Hematopoietic multipotent progenitor cell treated with erythropoietin and hydrocortisone succinate and interleukin-3 and kit ligand, for 17 days (in vitro differentiated cells): ENCODE measurements around the gene MAP2K3.
"Not testable (repeated sequence)": the region's sequence is repeated elsewhere in the genome, so short reads cannot be mapped to it uniquely, and the experiment has no call there.

ENCODE experiments used
- DNase-seq: peaks from one replicate; pipeline ENCODE4 v3.0.0-alpha.2; 2015; ENCODE audit warnings: low spot score

MAP2K3 gene

DNA sequence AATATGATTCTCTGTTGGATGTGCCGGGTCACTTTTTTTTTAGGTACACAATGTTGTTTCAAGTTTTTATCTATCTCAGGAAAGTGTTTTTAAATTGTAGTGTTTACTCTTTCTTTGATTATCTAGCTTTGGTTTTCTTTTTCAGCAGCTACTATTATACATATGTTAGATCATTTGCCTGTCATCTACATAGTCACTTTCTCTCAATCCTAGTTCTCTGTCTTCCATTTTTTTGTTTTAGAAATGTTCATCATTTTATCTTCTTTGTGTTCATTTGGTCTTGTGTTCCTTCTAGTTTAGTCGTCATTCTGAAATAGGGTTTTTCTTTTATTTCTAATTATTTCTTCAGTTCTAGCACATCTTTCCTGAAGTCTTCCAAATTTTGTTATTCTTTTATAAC, 44.3 kb downstream of the MAP2K3 start:
- DNase-seq, result not testable (repeated sequence)

DNA sequence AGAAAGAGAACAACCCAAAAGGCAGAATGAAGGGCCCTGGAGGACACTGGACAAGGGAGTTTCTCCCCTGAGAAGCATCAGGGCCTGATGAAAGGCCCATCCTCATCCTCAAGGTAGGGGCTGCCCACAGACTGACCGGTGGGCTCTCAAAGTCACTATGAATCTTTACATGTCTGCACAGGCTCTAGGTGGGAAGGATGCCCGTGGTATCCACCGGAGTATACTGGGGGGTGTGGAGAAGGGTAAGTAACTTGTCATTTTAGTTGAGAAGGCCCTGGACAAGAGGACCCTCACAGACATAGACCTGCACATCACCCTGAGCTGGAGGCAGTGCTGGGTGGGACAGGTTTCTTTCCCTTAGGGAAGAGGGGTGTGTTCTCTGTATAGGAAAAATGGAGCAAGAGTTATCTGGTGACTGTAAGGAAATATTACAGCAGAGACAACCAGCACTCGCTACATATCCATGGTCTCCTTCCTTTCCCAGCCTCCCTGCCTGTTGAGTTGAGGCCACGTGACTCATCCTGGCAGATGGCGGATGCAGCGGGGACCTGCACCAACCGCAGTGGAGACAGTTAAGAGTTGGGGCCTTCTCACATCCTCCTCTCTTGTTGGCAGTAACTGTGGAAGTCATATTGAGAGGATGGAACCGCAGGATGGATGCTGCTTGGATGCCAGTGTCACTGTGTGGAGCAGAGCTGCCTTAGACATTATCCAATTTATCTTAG, 46.1 kb downstream of the MAP2K3 start:
- no peak for DNase-seq

DNA sequence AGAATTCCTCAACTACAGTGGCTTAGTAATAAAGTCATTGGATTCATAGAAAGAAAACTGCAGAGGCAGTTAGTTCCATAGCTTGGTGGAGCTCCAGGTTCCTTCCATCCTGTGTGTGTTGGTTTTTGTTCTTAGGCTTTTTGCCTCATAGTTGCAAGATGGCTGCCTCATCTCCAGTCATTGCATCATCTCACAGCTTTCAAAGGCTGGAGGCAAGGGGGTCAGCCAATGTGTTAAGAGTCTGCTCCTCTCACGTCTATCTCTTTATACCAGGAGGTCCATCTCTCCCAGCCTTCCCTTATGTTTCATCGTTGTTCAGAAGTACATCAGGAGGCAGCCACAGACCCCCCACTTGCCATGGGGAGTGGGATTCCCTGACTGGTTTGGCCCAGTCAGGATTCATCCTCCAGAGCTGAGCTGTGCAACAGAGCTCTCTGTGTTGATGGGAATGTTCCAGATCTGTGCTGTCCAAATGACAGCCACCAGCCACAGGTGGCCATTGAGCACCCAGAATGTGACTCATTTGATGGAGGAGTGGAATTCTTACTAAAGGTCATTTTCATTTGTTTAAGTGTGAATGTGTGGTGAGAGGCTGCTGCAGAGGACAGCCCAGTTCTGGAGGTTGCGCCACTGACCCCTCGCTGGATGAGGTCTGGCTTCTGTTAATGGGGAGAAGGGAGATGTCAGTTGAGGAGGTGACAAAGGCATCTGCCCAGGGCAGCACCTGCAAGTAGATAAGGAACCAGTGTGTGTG, 52.2 kb downstream of the MAP2K3 start:
- DNase-seq, result not testable (repeated sequence)

DNA sequence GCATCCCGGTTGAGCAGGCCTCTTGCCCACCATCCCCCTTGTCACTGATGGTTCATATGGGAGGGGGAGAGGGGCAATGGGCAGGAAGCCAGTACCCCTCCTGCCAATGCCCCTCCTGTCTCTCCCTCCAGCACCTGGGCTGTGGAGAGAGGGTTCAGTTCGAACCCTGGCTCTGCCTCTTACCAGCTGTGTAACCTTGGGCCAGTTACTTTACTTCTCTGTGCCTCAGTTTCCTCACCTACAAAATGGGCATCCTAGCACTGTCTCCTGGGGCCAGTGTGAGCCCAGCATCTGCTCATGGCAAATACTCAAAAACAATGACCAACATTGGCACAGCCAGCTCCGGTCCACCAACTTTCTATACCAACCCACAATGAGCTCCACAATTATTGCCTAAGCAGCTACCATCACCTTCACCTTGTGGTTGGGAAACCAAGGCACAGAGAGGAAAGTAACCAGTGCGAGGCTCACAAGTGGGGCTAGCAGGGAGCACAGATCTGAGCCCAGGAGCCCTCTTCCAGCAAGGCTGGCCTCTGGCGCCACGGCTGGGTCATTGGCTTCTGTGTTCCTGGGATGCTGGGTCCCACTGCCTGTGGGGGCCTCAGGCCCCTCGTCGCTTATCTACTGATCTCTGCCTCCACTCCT, 53.6 kb downstream of the MAP2K3 start:
- not testable (repeated sequence) for DNase-seq

DNA sequence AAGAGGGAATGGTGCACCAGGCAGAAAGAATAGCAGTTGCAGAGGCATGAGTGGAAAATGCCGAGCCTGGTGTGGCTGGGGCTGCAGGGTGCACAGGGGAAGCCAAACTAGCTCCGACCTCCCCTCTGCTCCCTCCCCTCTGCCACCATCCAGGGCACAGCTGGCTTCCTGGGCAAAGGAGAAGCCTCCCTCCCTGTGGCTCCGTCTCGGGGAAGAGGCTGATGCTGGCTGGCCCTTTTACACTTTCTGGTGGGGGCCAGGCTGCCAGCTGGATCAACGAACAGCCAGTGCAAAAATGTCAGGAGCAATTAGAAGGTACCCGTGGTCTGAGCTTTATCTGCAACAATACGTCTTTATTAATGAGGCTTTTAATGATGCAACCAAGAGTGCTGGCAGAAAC, 54.5 kb downstream of the MAP2K3 start:
- DNase-seq, result no peak

DNA sequence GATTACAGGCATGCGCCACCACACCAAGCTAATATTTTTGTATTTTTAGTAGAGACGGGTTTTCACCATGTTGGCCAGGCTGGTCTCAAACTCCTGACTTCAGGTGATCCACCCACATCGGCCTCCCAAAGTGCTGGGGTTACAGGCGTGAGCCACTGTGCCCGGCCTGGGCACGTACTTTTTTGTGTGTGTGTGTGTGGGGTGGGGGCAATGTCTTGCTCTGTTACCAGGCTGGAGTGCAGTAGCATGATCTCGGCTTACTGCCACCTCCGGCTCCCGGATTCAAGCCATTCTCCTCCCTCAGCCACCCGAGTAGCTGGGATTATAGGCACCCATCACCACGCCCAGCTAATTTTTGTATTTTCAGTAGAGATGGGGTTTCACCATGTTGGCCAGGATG, 55.1 kb downstream of the MAP2K3 start:
- not testable (repeated sequence) for DNase-seq

DNA sequence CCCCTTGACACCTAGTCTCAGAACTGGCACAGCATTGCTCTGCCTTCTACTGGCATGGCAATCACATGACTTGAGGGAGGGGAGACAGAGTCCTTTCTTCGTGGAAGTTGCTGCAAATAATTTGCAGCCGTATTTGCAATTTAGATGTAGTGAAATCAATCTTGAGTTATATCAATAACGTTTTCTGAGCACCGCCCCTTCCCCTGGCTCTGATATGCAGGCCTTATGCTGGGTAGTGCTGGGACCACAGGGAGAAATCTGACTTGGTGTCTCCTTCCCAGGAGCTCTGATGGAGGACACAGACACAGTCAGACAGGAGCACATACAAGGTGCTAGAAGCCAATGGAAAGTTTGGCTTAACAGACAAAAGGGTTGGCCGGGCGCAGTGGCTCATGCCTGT, 55.9 kb downstream of the MAP2K3 start:
- not testable (repeated sequence) for DNase-seq

DNA sequence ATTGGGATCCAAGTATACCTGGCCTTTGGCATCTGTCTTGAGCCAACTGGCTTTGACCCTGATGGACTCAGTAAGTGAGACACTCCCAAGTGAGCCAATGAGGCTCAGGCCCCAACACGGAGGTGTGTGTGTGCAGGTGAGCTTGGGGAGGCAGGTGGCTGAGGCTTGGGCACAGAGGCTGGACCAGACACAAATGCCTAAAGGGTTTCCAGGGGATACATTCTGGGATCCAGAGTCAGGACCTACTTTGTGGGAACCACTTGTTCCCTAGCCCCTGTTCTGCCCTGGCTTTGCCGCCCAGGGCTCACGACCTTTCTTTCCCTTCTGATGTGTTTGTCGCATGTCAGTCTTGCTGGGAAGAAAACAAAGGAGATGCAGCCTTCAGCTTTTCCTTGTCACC, 56.8 kb downstream of the MAP2K3 start:
- DNase-seq, result not testable (repeated sequence)

DNA sequence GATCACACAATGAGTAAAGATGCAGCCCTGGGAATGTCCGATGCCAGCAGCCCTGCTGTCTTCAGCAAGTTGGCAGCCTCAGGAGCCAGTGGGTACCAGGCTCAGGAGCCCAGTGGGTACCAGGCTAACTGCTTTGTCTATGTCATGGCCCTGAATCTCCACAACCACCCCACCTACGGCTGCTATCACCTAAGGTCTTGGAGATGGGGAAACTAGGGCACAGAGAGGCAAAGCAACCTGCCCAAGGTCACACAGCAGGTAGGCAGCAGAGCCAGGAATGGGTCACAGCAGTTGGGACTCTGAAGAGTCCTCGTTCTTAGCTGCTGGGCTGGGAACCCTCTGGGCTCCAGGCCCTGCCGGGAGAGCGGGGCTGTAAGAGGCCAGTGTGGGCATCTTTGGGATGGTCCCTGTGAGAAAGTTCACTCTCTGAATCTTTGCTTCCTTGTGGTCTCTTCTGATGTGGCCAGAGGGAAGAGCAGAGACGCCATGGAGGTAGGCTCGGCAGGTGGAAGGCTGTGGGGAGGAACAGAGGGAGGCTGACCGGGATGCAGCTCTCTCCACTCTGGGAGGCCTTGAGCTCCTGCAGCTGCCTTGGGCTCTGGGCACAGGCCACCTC, 57.5 kb downstream of the MAP2K3 start:
- DNase-seq, result not testable (repeated sequence)

DNA sequence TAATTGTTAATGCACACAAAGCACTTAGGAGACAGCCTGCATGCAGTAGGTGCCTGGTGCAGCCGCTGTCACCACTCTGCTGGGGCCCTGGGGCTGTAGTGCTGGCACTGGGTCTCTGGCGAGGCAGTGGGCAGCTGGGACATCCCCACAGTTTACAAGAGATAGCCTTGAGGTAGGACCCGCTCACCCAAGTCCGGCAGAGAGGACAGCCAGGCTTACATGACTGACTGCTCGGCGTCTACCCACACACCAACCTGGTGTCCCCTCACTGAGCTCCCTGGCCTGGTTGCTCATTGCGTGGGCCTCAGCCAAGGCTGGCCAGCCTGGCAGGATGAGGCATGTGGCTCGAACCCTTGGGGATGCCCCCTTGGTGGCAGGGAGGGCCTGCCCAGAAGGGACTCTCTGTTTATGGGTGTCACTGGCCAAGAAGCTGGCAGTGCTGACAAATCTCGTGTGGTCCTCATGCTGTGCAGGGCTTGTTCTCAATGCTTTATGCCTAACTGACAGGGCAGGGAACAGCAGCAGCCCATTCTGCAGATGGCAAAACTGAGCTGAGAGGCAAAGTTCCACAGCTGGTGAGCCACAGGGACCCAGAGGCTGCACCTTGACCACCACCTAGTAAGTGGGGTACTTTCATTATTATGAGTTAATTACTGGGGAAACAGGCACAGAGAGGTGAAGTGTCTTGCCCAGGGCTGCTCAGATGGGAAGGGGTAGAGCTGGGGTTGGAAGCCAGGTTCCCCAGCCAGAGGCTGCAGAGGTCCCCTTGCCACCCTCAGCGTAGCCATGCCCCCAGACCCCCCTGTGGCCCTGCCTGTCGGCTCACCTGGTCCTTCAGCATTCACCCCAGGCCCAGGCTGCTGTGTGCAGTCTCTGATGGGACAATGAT, 58.8 kb downstream of the MAP2K3 start:
- not testable (repeated sequence) for DNase-seq

DNA sequence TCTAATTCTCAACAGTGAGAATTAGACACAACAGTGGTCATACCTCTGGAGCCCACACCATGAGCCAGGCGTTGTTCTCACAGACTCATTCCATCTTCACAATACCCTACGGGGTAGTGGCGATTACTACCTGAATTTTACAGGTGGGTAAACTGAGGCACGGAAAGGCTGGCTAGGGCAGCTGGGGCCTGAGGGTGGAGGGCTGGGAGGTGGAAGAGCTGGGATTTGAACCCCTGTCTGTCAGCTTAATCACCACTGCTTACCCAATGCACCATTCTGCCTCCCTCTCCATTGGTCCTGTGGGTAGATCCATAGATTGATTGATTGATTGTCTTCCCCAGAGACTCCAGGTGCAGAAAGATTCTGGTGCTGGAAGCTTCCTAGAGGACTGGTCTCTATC, 60.3 kb downstream of the MAP2K3 start:
- DNase-seq, result not testable (repeated sequence)

DNA sequence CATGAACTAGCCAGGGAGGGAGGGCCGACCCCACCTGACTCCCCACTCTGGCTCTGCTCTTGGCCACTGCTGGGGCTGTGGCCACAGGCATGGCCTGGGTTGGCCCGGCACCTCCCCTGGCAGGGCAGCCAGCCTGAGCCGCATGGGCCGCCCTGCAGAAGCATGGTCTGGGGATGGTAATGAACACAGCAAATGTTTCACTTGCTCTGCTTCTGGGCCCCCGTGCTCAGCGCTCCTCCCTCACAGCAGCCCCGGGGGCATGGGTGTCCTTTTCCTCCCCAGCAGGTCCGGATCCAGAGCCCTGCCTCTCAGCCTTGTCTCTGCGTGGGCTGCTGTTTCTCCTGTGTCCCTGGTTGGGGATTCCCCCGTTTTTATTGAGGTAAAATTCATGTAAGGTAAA, 60.7 kb downstream of the MAP2K3 start:
- DNase-seq, result no peak

DNA sequence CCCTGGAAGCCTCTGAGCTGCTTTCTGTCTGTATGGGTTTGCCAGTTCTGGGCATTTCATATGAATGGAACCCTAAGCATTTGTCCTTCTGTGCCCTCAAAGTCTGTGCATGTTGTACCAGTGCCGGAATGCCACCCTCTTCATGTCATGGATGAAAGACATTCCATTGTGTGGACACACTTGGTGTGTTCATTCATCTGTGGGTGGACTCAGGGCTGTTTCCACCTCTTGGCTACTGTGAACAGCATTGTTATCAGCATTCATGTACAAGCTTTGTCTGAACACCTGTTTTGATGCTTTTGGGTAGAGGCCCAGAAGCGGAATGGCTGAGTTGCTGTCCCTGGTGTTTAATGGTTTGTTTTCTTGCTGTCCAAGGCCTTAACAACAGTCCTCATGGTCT, 61.6 kb downstream of the MAP2K3 start:
- DNase-seq, result not testable (repeated sequence)

DNA sequence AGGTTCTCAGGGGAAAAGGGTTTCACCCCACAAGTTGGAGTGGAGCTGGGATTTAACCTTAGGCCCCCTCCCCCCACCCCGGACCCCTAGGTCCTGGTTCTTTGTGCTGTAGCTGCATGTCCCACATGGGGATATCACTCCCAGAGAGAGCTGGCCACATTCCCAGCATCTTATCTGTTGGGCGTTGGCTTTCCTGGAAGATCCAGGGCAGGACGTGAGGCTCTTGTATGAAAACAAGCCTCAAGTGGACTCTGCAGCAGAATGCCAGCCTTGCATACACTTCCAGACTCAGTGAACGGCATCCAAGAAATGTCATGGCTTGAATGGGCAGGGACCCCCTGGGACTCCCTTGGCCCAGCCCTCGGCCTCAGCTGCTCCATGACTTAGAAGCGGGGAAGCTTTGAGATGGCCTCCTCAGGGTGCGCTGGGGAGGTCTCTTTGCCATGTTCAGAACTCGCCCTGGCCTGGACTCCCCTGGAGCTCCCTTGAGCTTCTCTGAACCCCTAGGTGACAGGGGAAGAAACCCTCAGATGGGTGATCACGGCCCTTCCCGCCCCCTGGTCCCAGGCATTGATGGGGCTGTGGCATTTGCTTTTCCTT, 62.2 kb downstream of the MAP2K3 start:
- not testable (repeated sequence) for DNase-seq

DNA sequence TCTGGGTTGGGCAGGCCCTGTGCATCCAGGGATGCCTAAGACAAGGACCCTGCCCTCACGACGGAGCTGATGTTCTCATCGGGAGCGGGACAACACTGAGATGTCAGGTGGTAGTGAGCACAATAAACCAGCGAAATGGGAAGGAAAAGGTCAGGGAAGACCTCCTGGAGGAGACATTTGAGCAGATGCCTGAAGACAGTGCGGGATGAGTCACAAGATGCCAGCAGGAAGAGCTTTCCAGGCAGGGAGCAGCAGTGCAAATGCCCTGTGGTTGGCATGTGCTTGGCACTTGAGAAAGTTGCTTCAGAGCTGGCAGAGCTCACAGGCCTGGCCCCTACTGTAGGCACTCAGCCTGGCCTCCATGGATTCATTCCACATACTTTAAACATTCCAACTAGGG, 63.1 kb downstream of the MAP2K3 start:
- not testable (repeated sequence) for DNase-seq

DNA sequence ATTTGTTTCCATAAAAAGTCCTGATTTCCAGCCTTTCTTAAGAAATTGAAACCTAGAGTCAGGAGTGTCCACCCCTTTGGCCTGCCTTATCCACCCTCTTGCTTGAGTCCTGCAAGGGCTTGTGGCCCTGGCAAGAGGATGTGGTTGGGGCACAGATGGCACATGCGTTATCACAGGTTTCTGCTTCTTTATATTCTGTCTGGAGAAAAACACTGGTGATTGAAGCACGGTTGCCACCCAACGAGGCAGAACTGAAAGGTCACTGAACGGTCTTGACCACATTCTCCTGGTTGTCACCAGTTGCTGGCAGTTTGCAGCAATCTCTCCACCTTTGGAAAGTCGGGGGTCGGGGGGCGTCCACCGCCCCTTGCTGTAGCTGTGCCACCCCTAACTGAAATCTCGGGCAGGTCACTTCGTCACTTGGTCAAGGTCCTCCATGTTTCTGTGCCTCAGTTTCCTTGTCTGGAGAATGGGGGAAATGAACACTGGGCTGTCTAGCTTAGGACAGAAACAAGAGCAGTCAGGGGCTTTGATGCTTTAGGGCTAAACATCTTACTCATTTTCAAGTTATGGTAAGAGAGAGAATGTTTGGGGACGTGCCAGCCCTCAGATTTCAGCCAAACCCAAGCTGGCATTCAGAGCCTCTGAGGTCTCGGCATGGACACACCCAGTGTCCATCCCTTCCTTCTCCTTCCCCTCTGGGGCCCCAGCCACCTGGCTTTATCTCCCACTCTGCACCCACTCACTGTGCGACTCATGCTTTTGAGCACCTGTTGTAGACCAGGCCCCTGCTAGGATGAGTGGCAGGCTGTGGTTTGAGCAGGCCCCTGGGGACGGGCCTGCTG, 63.8 kb downstream of the MAP2K3 start:
- not testable (repeated sequence) for DNase-seq

DNA sequence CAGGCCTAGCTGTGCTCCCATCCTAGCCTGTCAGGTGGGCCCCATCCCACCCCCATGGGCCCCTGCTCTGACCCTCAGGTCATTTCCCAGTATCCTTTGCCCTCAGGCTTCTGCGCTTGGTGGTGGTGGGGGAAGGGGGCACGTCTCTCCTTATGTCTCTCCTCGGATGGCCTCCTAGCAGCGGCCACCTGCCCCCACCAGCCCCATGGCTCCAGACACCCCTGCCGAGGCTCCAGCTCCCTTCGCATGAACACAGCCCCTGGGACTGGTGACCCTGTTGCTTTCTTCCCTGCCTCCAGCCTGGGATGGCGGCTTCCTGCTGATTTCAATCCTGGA, 64.4 kb downstream of the MAP2K3 start:
- DNase-seq, result not testable (repeated sequence)

DNA sequence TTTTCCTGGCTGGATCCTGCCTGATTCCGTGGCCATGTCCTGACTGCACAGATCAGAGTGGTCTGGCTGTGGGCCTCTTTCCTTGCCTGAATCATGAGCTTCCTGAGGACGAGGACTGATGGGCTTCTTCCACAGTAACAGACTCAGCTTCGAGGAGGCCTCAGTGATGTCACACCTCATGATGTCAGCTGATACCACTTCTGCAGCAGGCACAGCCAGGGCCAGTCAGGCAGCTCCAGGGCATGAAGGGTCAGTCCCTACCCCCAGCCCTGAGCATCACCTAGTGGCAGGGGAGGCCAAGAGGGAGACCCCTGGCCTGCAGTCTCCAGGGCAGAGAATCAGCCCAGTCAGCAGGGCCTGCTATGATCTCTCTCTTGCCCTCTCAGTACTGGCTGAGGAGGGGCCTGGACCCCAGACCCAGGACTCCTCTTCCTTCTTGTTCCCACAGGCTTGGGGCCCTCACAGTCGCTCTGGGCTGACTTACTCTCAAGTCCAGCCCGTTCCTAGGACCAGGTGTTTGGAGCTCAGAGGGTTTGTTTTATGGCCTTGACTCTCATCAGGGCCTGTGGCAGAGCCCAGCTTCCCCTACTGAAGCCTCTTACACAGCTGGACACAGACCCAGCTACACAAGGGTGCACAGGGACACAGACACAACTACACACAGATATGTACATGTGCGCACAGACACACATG, 65.0 kb downstream of the MAP2K3 start:
- DNase-seq, result not testable (repeated sequence)

DNA sequence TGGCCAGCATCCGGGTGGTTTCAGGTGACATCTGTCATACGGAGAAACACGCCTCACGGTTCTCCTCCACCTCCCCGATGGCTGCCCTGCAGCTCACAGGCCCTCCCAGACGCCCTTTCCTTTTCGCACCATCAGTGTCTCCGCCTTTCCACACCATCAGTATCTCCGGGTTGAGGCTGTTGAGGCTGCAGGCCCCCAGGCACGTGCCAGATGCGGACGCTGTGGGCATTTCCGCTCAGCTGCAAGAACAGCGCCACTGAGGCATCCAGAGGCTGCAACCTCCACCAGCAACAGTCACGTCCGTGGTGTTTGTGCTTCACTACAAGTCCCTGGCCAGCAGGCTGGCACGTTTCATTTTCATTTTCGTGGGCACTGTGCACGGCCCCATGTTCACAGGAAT, 66.0 kb downstream of the MAP2K3 start:
- DNase-seq, result not testable (repeated sequence)
